HG03571 (cell line): ENCODE measurements around the gene APOC1.
A peak's percentile ranks its signal among the peaks of the same experiment; 100 is the strongest.

Experiments
- ATAC-seq: cut with Tn5 transposase; IDR thresholded peaks from one replicate; pipeline ENCODE4 v1.9.1; 2021; ENCODE audit not compliant: unreplicated experiment

APOC1 gene

GRCh38 chr19:44955505-44956439 is 41.4 kb downstream of the APOC1 start:
- peak; percentile 19 for ATAC-seq

- ATAC-seq: no peak
Measured at GRCh38 chr19:44957526-44957925, 43.1 kb downstream of the APOC1 start.

GRCh38 chr19:44958090-44958489 is 43.7 kb downstream of the APOC1 start:
- ATAC-seq: no peak

- no peak for ATAC-seq
Measured at GRCh38 chr19:44959691-44960090, 45.3 kb downstream of the APOC1 start.

GRCh38 chr19:44960906-44961728 is 46.7 kb downstream of the APOC1 start:
- no peak for ATAC-seq

GRCh38 chr19:44961821-44962220 is 47.4 kb downstream of the APOC1 start:
- ATAC-seq: no peak

- ATAC-seq: no peak
Measured at GRCh38 chr19:44968118-44968517, 53.7 kb downstream of the APOC1 start.

GRCh38 chr19:44968670-44969069 is 54.3 kb downstream of the APOC1 start:
- ATAC-seq: no peak
